Measurements from ENCODE around the gene PPP2R2C.

DNA sequence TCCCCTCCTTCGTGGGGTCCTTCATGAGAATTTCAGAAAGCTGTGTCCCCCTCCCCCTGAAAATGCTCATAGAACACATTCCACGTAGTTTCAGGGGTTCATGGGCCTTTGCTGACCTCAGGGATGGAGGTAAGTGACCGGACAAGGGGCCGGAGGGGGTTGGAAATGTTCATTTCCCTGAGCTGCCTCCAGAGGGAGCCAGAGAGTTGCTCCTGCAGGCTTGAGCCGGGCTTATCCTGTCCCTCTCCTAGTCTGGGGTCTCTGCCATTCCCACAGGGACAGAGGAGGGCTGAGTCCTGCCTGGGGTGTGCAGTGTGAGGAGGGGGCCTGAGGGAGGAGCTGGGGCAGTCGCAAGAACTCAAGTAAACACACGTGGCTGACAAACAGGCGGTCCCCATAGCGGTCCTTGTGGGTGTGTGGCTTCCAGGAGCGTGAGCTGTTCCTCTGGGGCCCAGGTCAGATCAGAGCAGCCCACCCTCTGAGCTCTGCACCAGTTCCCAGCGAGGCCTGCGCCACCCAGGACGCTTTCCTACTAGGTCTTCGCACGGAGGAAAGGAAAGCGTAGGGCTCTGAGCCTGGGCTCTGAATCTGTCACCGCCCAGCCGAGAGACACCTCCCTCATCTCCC lies 140.3 kb downstream of the PPP2R2C start:
- TF ChIP-seq POLR2A (IDR thresholded peaks at IDR 0.05; ENCODE audit: low read depth): no peak
- no peak for TF ChIP-seq POLR2AphosphoS5 (IDR thresholded peaks at IDR 0.05)
- TF ChIP-seq CTCF (IDR thresholded peaks at IDR 0.05): peak; percentile 40 to 71 (median 50)
